OCI-LY7 (cell line): ENCODE data around the gene DOCK4. TPM values are rescaled to one million over a fixed set of nuclear protein-coding genes. Genes with fewer than 3 reads are reported as not detected.

Experiments
- BruUV-seq: library from RNA; stranded (reverse); fragments of 400-500 nt; replicated peaks from 2 replicates; lab custom pipeline; 2021; lab: Mats Ljungman, UMichigan
- CTCF ChIA-PET: fragments of 300-600 bp; sonication (Branson Sonifier 250); formaldehyde crosslinking; loops from one replicate; lab custom pipeline; 2022; ENCODE audit warnings: antibody characterized with exemption; ENCODE audit not compliant: unreplicated experiment; lab: Charles Lee
- POLR2A ChIA-PET: fragments of 300-600 bp; sonication (Branson Sonifier 250); formaldehyde crosslinking; loops from one replicate; lab custom pipeline; 2022; ENCODE audit warnings: antibody characterized with exemption; lab: Charles Lee
- DNase-seq: peaks from one replicate; pipeline ENCODE4 v3.0.0-alpha.2; 2015; ENCODE audit warnings: low spot score
- H2AFZ ChIP-seq: fragments of 200-600 bp; sonication (generic), shearing (Covaris generic); 2 replicates; pipeline ENCODE4 v1.6.1; 2014; ENCODE audit warnings: mild to moderate bottlenecking, antibody characterized with exemption, low read length, moderate library complexity
- H3K27ac ChIP-seq: fragments of 200-600 bp; sonication (generic); 2 replicates; pipeline ENCODE4 v1.5.1; 2014; ENCODE audit warnings: mixed run types, low read depth, mild to moderate bottlenecking, moderate library complexity, low read length, inconsistent platforms; ENCODE audit not compliant: poor library complexity, severe bottlenecking
- H3K36me3 ChIP-seq: fragments of 200-600 bp; sonication (generic); 2 replicates; pipeline ENCODE4 v1.6.1; 2014; ENCODE audit warnings: mild to moderate bottlenecking, antibody characterized with exemption, low read length, moderate library complexity, mixed read lengths; ENCODE audit not compliant: insufficient read depth
- H3K4me1 ChIP-seq: fragments of 200-600 bp; sonication (generic); 2 replicates; pipeline ENCODE4 v1.5.1; 2014; ENCODE audit warnings: mild to moderate bottlenecking, low read length; ENCODE audit not compliant: insufficient read depth, poor library complexity, severe bottlenecking
- H3K4me2 ChIP-seq: fragments of 200-600 bp; sonication (generic); 2 replicates; pipeline ENCODE4 v1.6.1; 2014; ENCODE audit warnings: mild to moderate bottlenecking, low read length
- H3K4me3 ChIP-seq: fragments of 200-600 bp; sonication (generic); 2 replicates; pipeline ENCODE4 v1.5.1; 2014; ENCODE audit warnings: mild to moderate bottlenecking, low read depth, low read length; ENCODE audit not compliant: poor library complexity, severe bottlenecking
- H3K79me2 ChIP-seq: fragments of 200-600 bp; sonication (generic); 2 replicates; pipeline ENCODE4 v1.6.1; 2016; ENCODE audit warnings: low read depth, mild to moderate bottlenecking, low read length, moderate library complexity, mixed read lengths; ENCODE audit not compliant: insufficient read depth
- H3K9me2 ChIP-seq: fragments of 200-600 bp; sonication (generic); 2 replicates; pipeline ENCODE4 v1.6.1; 2016; ENCODE audit warnings: mild to moderate bottlenecking, low read length, mixed read lengths; ENCODE audit not compliant: insufficient read depth
- H3K9me3 ChIP-seq: fragments of 200-600 bp; sonication (generic); 2 replicates; pipeline ENCODE4 v1.6.1; 2014; ENCODE audit warnings: mild to moderate bottlenecking, mixed run types, low read length, mixed read lengths
- H4K20me1 ChIP-seq: fragments of 200-600 bp; sonication (generic); 2 replicates; pipeline ENCODE4 v1.6.1; 2014; ENCODE audit warnings: mild to moderate bottlenecking, antibody characterized with exemption, low read length, moderate library complexity, mixed read lengths; ENCODE audit not compliant: insufficient read depth
- CTCF ChIP-seq: fragments of 200-600 bp; sonication (generic); conservative IDR thresholded peaks from 2 replicates; pipeline ENCODE4 v1.5.1; 2014; ENCODE audit warnings: mild to moderate bottlenecking, antibody characterized with exemption, low read length, moderate library complexity, mixed read lengths
- EZH2phosphoT487 ChIP-seq: fragments of 200-600 bp; sonication (generic); IDR thresholded peaks from 2 replicates; pipeline ENCODE4 v1.6.1; 2018; ENCODE audit warnings: low read depth, borderline replicate concordance, mild to moderate bottlenecking, mixed run types, antibody characterized with exemption, low read length, moderate library complexity, mixed read lengths
- intact Hi-C: fragments of 100-400 bp; cut with micrococcal nuclease; formaldehyde crosslinking; loops from one replicate; pipeline ENCODE4 v1.10.0; 2022; ENCODE audit not compliant: unreplicated experiment
- total RNA-seq, 2 experiments: library from RNA; depleted of rRNA in 1 of 2; stranded (reverse); fragments of >200 nt in 1 of 2; shearing (Covaris generic) in 1 of 2; gene quantifications; 2 replicates each; pipeline ENCODE4 v1.2.3, GENCODE V29; 2014 to 2022

Gene DOCK4
- total RNA-seq, 2 experiments from 2014 or later, result 0.91 to 4.9 TPM

- Histone ChIP-seq H3K79me2 (no peaks in the 10 kb centered on the region), H3K27ac (no peak overlapping the region), H3K4me3 (no peak overlapping the region), H3K4me2 (no peak overlapping the region), H2AFZ (no peak overlapping the region), H3K9me3 (no peaks in the 10 kb centered on the region), H3K4me1 (peaks cover 10% of the 10 kb centered on the region), H3K36me3 (no peaks in the 10 kb centered on the region), H3K9me2 (no peaks in the 10 kb centered on the region), H4K20me1 (peaks cover 5% of the 10 kb centered on the region; the same call in 1 of the 2 replicates)
- no peak for TF ChIP-seq CTCF
- TF ChIP-seq EZH2phosphoT487, result no peak
- no TSS peak for BruUV-seq
- intact Hi-C loops, result no loop called here
- ChIA-PET CTCF (no interaction called here), POLR2A (interaction anchor here (0.9 kb wide), 1 partner anchor 9 kb away, joined by 4 read pairs; no protein-coding TSS in a partner anchor)
- no peak for DNase-seq
Observed at GRCh38 chr7:112081778-112082177, 124.4 kb downstream of the DOCK4 start.

- H3K4me2 ChIP-seq, result peak overlapping the region; percentile 44
- H3K79me2 ChIP-seq, result no peaks in the 10 kb centered on the region
- BruUV-seq, result no TSS peak
Observed at GRCh38 chr7:112080978-112081377, 125.2 kb downstream of the DOCK4 start.

More at GRCh38 chr7:112080978-112081377, 125.2 kb downstream of the DOCK4 start:
- Histone ChIP-seq H4K20me1 (peaks cover 5% of the 10 kb centered on the region; the same call in 1 of the 2 replicates), H3K4me3 (no peak overlapping the region), H3K27ac (no peak overlapping the region), H2AFZ (no peak overlapping the region), H3K36me3 (no peaks in the 10 kb centered on the region), H3K4me1 (peaks cover 10% of the 10 kb centered on the region), H3K9me2 (no peaks in the 10 kb centered on the region), H3K9me3 (no peaks in the 10 kb centered on the region)
- intact Hi-C loops, result no loop called here
- POLR2A ChIA-PET, result interaction anchor here (0.9 kb wide), 1 partner anchor 10 kb away, joined by 4 read pairs; no protein-coding TSS in a partner anchor
- CTCF ChIA-PET, result no interaction called here
- peak; percentile 2 for DNase-seq
- no peak for TF ChIP-seq CTCF
- no peak for TF ChIP-seq EZH2phosphoT487
